SK-N-SH treated with all-trans-retinoic acid at 6 μM for 48 hours (cell line): ENCODE data around the gene TYW5.

Experiments used
- CSRNP3 ChIP-seq: fragments of 250-450 bp; sonication (Bioruptor Pico); IDR thresholded peaks from 2 replicates; pipeline ENCODE4 v1.5.1; 2021; ENCODE audit warnings: mild to moderate bottlenecking, moderate library complexity
- GLIS3 ChIP-seq: fragments of 250-450 bp; sonication (Bioruptor Pico); IDR thresholded peaks from 2 replicates; pipeline ENCODE4 v1.5.0; 2020; ENCODE audit warnings: mild to moderate bottlenecking, moderate library complexity
- PATZ1 ChIP-seq: fragments of 250-450 bp; sonication (Bioruptor Pico); IDR thresholded peaks from 2 replicates; pipeline ENCODE4 v1.8.0; 2020; ENCODE audit warnings: mild to moderate bottlenecking, moderate library complexity, borderline replicate concordance
- PPARA ChIP-seq: fragments of 250-450 bp; sonication (Bioruptor Pico); IDR thresholded peaks from 2 replicates; pipeline ENCODE4 v1.5.0; 2020; ENCODE audit warnings: mild to moderate bottlenecking, borderline replicate concordance
- TOX ChIP-seq: fragments of 250-450 bp; sonication (Bioruptor Pico); IDR thresholded peaks from 2 replicates; pipeline ENCODE4 v1.8.0; 2021; ENCODE audit warnings: mild to moderate bottlenecking, moderate library complexity, borderline replicate concordance
- TSHZ2 ChIP-seq: fragments of 250-450 bp; sonication (Bioruptor Pico); IDR thresholded peaks from 2 replicates; pipeline ENCODE4 v1.5.0; 2020; ENCODE audit warnings: mild to moderate bottlenecking, moderate library complexity

DNA sequence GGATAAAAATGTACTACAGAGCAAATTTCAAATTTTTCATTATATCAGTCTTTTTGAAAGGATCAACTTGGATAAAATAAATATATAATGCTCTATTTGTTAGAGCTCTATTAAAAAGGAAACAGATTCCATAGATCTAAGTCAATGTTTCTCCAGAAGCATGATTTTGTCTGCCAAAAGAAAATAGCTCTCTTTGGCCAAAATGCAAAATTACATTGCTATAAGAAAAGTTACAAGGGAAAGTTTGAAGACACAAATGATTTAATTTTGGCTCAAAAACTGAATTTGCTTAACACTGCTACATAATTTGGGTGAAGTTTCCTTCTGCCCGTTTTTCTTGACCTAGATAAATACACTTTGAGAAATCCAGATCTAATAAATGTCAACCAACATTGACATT lies 28.5 kb downstream of the TYW5 start:
- TF ChIP-seq GLIS3 (CRISPR knock-in tag) (no peak), PATZ1 (CRISPR knock-in tag) (no peak), TOX (CRISPR knock-in tag) (no peak), TSHZ2 (CRISPR knock-in tag) (no peak), PPARA (no peak), CSRNP3 (CRISPR knock-in tag) (no peak)
